ENCODE measurements around the gene ZNF688. TPM values are rescaled to one million over a fixed set of nuclear protein-coding genes. Genes with fewer than 3 reads are reported as not detected.

ZNF688 gene
- total and polyA plus RNA-seq, 12 donors: 6.3 to 23.8 (median 12.4) TPM

GRCh38 chr16:30534368-30535105 is 37.0 kb downstream of the ZNF688 start, which contains the start of gene ZNF747:
Gene ZNF747, minus strand, starts transcription at chr16:30534858. Its CDS starts 179 bp downstream, at chr16:30534679.
- Histone ChIP-seq H3K9me3 (no peaks in the 10 kb centered on the region), H3K27ac (peak within 1 kb of the TSS; percentile 78 to 98 (median 96)), H3K36me3 (peaks cover 0 to 34% (median 18%) of the 10 kb centered on the region in 9 donors), H3K4me1 (peaks cover 0 to 39% (median 30%) of the 10 kb centered on the region in 9 donors), H3K4me3 (peak within 1 kb of the TSS; percentile 71 to 94 (median 80)), H3K27me3 (no peaks in the 10 kb centered on the region)
- ATAC-seq (peak; percentile 85 to 96 (median 94)), DNase-seq (peak; percentile 94)
- intact Hi-C loops (cut with DNase I): loop anchor here in 9 of 10 donors (1.0 to 10.0 kb wide), 10 partner anchors 22 to 470 kb away; partner anchors contain the start of genes ZNF764 (in 6 of the 9), ZNF785 (in 4 of the 9), ZNF688 (in 2 of the 9) and ALDOA (in 1 of the 9)
- 1% methylated on average over 70 of the region's 70 CpGs for WGBS, 2 donors
- peak in 2 of 9 donors; percentile 3 to 26 for TF ChIP-seq CTCF (IDR thresholded peaks at IDR 0.05)

- Histone ChIP-seq H3K4me3 (peak overlapping the region; percentile 71 to 94 (median 80)), H3K27me3 (no peaks in the 10 kb centered on the region), H3K9me3 (no peaks in the 10 kb centered on the region), H3K36me3 (peaks cover 0 to 34% (median 18%) of the 10 kb centered on the region in 9 donors), H3K27ac (peak overlapping the region; percentile 78 to 98 (median 96)), H3K4me1 (peaks cover 0 to 38% (median 26%) of the 10 kb centered on the region in 9 donors)
- ATAC-seq (peak in 2 of 8 donors; percentile 2 to 18), DNase-seq (no peak)
- intact Hi-C loops (cut with DNase I): loop anchor here in 8 of 10 donors (2.0 to 10.0 kb wide), 9 partner anchors 23 to 469 kb away; partner anchors contain the start of genes ZNF785 (in 4 of the 8), ZNF688 (in 2 of the 8), ZNF764 (in 2 of the 8) and ALDOA (in 1 of the 8)
- 18 to 22% methylated on average over 29 of the region's 29 CpGs for WGBS, 2 donors
- no peak for TF ChIP-seq CTCF (IDR thresholded peaks at IDR 0.05)
Measured at GRCh38 chr16:30533748-30534367, 37.7 kb downstream of the ZNF688 start.

GRCh38 chr16:30533146-30533522 is 38.4 kb downstream of the ZNF688 start:
- DNase-seq (no peak), ATAC-seq (no peak)
- Histone ChIP-seq H3K9me3 (no peaks in the 10 kb centered on the region), H3K27me3 (no peaks in the 10 kb centered on the region), H3K36me3 (peaks cover 0 to 34% (median 18%) of the 10 kb centered on the region in 9 donors), H3K4me1 (peaks cover 0 to 43% (median 33%) of the 10 kb centered on the region in 9 donors), H3K27ac (peak overlapping the region in 5 of 10 donors; percentile 89 to 98 (median 98)), H3K4me3 (peak overlapping the region in 2 of 10 donors; percentile 76 to 89)
- intact Hi-C loops (cut with DNase I): loop anchor here in 5 of 10 donors (5.0 to 10.0 kb wide), 6 partner anchors 39 to 468 kb away; partner anchors contain the start of genes ZNF785 (in 3 of the 5), ZNF688 (in 2 of the 5), ALDOA (in 1 of the 5) and SRCAP (in 1 of the 5)
- WGBS, 2 donors: 67 to 68% methylated on average over 11 of the region's 11 CpGs
- TF ChIP-seq CTCF (IDR thresholded peaks at IDR 0.05): no peak

Data from heart right ventricle (tissue), 16 donors.